Measurements from ENCODE around the gene DENND2C. TPM values are rescaled to one million over a fixed set of nuclear protein-coding genes. Genes with fewer than 3 reads are reported as not detected.

The DENND2C gene
- total RNA-seq, 1 experiment from 2014 or later, result 3.6 TPM

DNA sequence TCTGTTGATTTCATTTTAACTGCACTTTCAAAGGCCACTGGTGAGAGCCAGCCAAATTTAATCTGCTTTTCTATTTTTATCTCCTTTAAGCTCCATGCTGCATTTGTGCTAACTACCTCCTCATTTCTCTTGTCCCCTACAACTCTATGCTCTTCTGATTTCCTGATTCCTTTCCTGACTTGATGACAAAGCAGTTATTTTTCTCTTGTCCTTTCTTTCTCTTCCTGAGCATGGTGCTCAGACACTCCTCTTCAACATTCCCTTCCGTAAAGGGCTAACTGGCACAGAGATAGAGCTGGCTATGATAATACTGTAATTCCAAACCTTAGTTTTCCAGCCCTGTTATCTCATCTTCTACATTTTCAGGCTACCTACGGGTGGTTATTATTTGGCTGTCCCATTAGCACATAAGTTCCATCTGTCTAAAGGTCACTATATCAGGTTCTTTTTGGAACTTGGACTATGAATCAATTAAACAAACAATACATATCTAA lies 81.6 kb downstream of the DENND2C start:
- H3T11ph ChIP-seq (ENCODE audit: low read length), result no peak overlapping the region
- no peaks in the 10 kb centered on the region for H3K36me3 Mint-ChIP-seq (ENCODE audit: insufficient read depth in 1 of 3, low read depth in 3 of 3)
- no peaks in the 10 kb centered on the region for H3K79me1 ChIP-seq (ENCODE audit: insufficient read depth, low read depth, low read length, poor library complexity, severe bottlenecking)
- peaks cover 4% of the 10 kb centered on the region; the same call in 1 of the 2 replicates for H3K27me3 Mint-ChIP-seq (ENCODE audit: low read depth)
- H3K4me1 ChIP-seq (ENCODE audit: insufficient read depth, low read length), result no peaks in the 10 kb centered on the region
- no peak overlapping the region for H2BK20ac ChIP-seq (ENCODE audit: low read depth, low read length, poor library complexity, severe bottlenecking)
- no peak overlapping the region for H4K91ac ChIP-seq (ENCODE audit: insufficient read length, low read depth, low read length)
- H3K4ac ChIP-seq (ENCODE audit: low read depth, low read length), result no peak overlapping the region
- H2BK15ac ChIP-seq (ENCODE audit: low read depth, low read length), result no peak overlapping the region
- H2BK5ac ChIP-seq (ENCODE audit: insufficient read length, low read length), result no peak overlapping the region
- H2BK12ac ChIP-seq (ENCODE audit: insufficient read length, low read depth, low read length), result no peak overlapping the region
- no peak overlapping the region for H3K56ac ChIP-seq (ENCODE audit: insufficient read length, low read depth, low read length)
- no peaks in the 10 kb centered on the region for H3K27me3 ChIP-seq (ENCODE audit: insufficient read depth, low read length)
- no peak overlapping the region for H3K9ac ChIP-seq (ENCODE audit: extremely low read depth, insufficient read length, low read length)
- no peak overlapping the region for H4K5ac ChIP-seq (ENCODE audit: insufficient read length, low read depth, low read length)
- H2BK120ac ChIP-seq (ENCODE audit: low read depth, low read length, poor library complexity, severe bottlenecking), result no peak overlapping the region
- DNase-seq, result no peak
- H3K27ac Mint-ChIP-seq, result no peak overlapping the region
- H3K9me3 Mint-ChIP-seq, result no peaks in the 10 kb centered on the region
- no peak overlapping the region for H3K27ac ChIP-seq (ENCODE audit: insufficient read length, low read depth, low read length)
- H3K4me3 Mint-ChIP-seq, result no peak overlapping the region
- H3K18ac ChIP-seq (ENCODE audit: insufficient read length, low read depth, low read length), result no peak overlapping the region
- no peak overlapping the region for H4K8ac ChIP-seq (replicated peaks; ENCODE audit: insufficient read length, low read depth, low read length)
- TF ChIP-seq, protein P1, sequence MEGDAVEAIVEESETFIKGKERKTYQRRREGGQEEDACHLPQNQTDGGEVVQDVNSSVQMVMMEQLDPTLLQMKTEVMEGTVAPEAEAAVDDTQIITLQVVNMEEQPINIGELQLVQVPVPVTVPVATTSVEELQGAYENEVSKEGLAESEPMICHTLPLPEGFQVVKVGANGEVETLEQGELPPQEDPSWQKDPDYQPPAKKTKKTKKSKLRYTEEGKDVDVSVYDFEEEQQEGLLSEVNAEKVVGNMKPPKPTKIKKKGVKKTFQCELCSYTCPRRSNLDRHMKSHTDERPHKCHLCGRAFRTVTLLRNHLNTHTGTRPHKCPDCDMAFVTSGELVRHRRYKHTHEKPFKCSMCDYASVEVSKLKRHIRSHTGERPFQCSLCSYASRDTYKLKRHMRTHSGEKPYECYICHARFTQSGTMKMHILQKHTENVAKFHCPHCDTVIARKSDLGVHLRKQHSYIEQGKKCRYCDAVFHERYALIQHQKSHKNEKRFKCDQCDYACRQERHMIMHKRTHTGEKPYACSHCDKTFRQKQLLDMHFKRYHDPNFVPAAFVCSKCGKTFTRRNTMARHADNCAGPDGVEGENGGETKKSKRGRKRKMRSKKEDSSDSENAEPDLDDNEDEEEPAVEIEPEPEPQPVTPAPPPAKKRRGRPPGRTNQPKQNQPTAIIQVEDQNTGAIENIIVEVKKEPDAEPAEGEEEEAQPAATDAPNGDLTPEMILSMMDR (conservative IDR thresholded peaks at IDR 0.05), result no peak
- H3K23ac ChIP-seq (ENCODE audit: insufficient read length, low read depth, low read length), result no peak overlapping the region
- no peaks in the 10 kb centered on the region for H3K9me3 ChIP-seq (ENCODE audit: control insufficient read depth, low read depth, low read length)
- no peaks in the 10 kb centered on the region for H3K79me2 ChIP-seq (ENCODE audit: insufficient read depth, low read length)
- H2AFZ ChIP-seq (ENCODE audit: low read length), result no peak overlapping the region
- H3K4me1 Mint-ChIP-seq, result no peaks in the 10 kb centered on the region
- no peaks in the 10 kb centered on the region for H4K20me1 ChIP-seq (ENCODE audit: control insufficient read depth, insufficient read depth, insufficient read length)
- H3K23me2 ChIP-seq (ENCODE audit: insufficient read length, low read depth, low read length, poor library complexity, severe bottlenecking), result no peaks in the 10 kb centered on the region
- no peak overlapping the region for H3K14ac ChIP-seq (ENCODE audit: insufficient read depth, low read length)
- H2AK5ac ChIP-seq (ENCODE audit: insufficient read length, low read length), result no peak overlapping the region
- H3K4me2 ChIP-seq (ENCODE audit: insufficient read depth, insufficient read length, low read length), result no peak overlapping the region
- WGBS (ENCODE audit: extremely low coverage, insufficient read length, low lambda C conversion rate), result no CpG with 5 or more reads among the region's 2 CpGs
